Caco-2 (cell line): ENCODE results near the gene SLC35F5. TPM values are rescaled to one million over a fixed set of nuclear protein-coding genes. Genes with fewer than 3 reads are reported as not detected.
A peak's percentile ranks its signal among the peaks of the same experiment; 100 is the strongest.

Experiments
- BruUV-seq: library from RNA; stranded (reverse); fragments of 400-500 nt; replicated peaks from 2 replicates; lab custom pipeline; 2021; lab: Mats Ljungman, UMichigan
- CTCF ChIA-PET: fragments of 300-600 bp; sonication (Branson Sonifier 250); formaldehyde crosslinking; loops from one replicate; lab custom pipeline; 2022; ENCODE audit warnings: antibody characterized with exemption; lab: Charles Lee
- POLR2A ChIA-PET: fragments of 300-600 bp; sonication (Branson Sonifier 250); formaldehyde crosslinking; loops from one replicate; lab custom pipeline; 2022; ENCODE audit warnings: antibody characterized with exemption; lab: Charles Lee
- DNase-seq, 2 experiments: peaks; one replicate each; pipeline versions ENCODE4 v3.0.0 to v3.0.0-alpha.2; 2020 to 2022
- H3K27me3 ChIP-seq: replicated peaks from 2 replicates; pipeline ENCODE4 v1.6.0; 2011; ENCODE audit warnings: low read length; ENCODE audit not compliant: control insufficient read depth, insufficient read depth
- H3K36me3 ChIP-seq: 2 replicates; pipeline ENCODE4 v1.5.1; 2011; ENCODE audit warnings: low read length; ENCODE audit not compliant: control insufficient read depth, insufficient read depth
- H3K4me1 ChIP-seq: fragments of 250-450 bp; sonication (Bioruptor Pico); 2 replicates; pipeline ENCODE4 v1.5.1; 2020; ENCODE audit warnings: mild to moderate bottlenecking
- H3K4me3 ChIP-seq: 2 replicates; pipeline ENCODE4 v1.5.1; 2011; ENCODE audit warnings: low read depth, mild to moderate bottlenecking, control low read depth, low read length
- H3K9me3 ChIP-seq: fragments of 250-450 bp; sonication (Bioruptor Pico); 2 replicates; pipeline ENCODE4 v1.5.1; 2020; ENCODE audit warnings: mild to moderate bottlenecking, moderate library complexity
- H3K27ac Mint-ChIP-seq: one replicate; pipeline ENCODE4 v1.8.0; 2022; ENCODE audit warnings: mixed read lengths; ENCODE audit not compliant: unreplicated experiment
- H3K27me3 Mint-ChIP-seq: one replicate; pipeline ENCODE4 v1.8.0; 2022; ENCODE audit warnings: mixed read lengths; ENCODE audit not compliant: insufficient read depth, unreplicated experiment
- H3K36me3 Mint-ChIP-seq: one replicate; pipeline ENCODE4 v1.8.0; 2022; ENCODE audit warnings: mild to moderate bottlenecking, mixed read lengths; ENCODE audit not compliant: insufficient read depth, unreplicated experiment
- H3K4me1 Mint-ChIP-seq: one replicate; pipeline ENCODE4 v1.8.0; 2022; ENCODE audit warnings: low read depth, mixed read lengths; ENCODE audit not compliant: unreplicated experiment
- H3K4me3 Mint-ChIP-seq: one replicate; pipeline ENCODE4 v1.8.0; 2022; ENCODE audit warnings: mild to moderate bottlenecking, moderate library complexity, mixed read lengths; ENCODE audit not compliant: unreplicated experiment
- H3K9me3 Mint-ChIP-seq: one replicate; pipeline ENCODE4 v1.8.0; 2022; ENCODE audit warnings: mixed read lengths; ENCODE audit not compliant: unreplicated experiment
- intact Hi-C: fragments of 100-400 bp; cut with micrococcal nuclease; formaldehyde crosslinking; loops from one replicate; pipeline ENCODE4 v1.10.0; 2022; ENCODE audit not compliant: unreplicated experiment
- total RNA-seq: library from RNA; stranded (reverse); gene quantifications from 2 replicates; pipeline ENCODE4 v1.2.3, GENCODE V29; 2022
- TF ChIP-seq, protein P1 (sequence below), 2 experiments: fragments of 200-600 bp in 1 of 2; IDR thresholded peaks; 1 replicate in 1 of 2; 2 replicates in 1 of 2; pipeline versions ENCODE4 v1.5.1 to v1.8.0; 2011 to 2022; ENCODE audit warnings: antibody characterized with exemption in 1 of 2, control low read depth in 1 of 2, inconsistent platforms in 1 of 2, low read depth in 1 of 2, low read length in 1 of 2, mild to moderate bottlenecking in 1 of 2, moderate library complexity in 1 of 2; ENCODE audit not compliant: insufficient read depth in 1 of 2, severe bottlenecking in 1 of 2, unreplicated experiment in 1 of 2

The SLC35F5 gene
- total RNA-seq, 1 experiment from 2014 or later = 149 TPM

DNA sequence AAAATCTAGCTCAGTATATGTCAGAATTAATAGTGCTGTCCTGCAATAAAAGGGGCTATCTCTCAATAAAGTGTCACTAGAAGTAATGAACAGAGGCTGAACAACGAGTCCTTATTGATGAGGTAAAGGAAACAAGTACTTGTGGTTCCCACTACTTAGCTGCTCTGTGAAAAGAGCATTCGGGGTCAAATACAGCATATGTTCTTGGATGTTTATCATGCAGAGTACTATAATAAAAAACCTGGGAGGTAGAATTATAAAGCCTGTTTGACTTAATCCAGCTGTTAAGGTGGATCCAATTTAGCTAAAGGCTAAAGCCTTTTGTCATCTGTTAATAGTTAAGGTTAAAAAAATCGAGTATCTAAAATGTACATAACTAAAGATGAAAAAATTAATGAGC lies 32.4 kb downstream of the SLC35F5 start:
- CTCF ChIA-PET = no interaction called here
- DNase-seq = no peak
- POLR2A ChIA-PET = no interaction called here

DNA sequence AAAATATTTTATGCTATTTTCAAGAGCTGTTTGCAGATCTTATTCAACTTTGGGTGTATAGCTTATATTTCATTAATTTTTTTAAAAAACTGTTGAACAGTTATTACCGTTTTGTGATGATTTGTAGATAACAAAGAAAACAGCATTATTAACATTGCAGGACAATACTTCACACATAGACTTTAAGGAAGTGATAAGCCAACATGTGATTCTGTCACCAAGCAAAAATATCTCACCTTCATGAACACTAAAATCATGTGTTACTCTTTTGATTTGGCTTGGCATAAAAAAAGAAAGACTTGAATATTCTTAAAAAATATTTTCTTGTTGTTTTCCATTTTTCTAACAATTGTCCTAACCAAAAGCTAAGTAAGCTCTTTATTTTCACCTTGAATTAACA lies 33.0 kb downstream of the SLC35F5 start:
- Histone ChIP-seq H3K9me3 (no peaks in the 10 kb centered on the region), H3K4me3 (no peak overlapping the region), H3K4me1 (peaks cover 30% of the 10 kb centered on the region), H3K27me3 (no peaks in the 10 kb centered on the region), H3K36me3 (no peaks in the 10 kb centered on the region; the same call in 1 of the 2 replicates)
- Mint-ChIP-seq H3K4me1 (peaks cover 16% of the 10 kb centered on the region), H3K27me3 (no peaks in the 10 kb centered on the region), H3K36me3 (peaks cover 49% of the 10 kb centered on the region), H3K27ac (no peak overlapping the region), H3K9me3 (no peaks in the 10 kb centered on the region), H3K4me3 (no peak overlapping the region)
- no TSS peak for BruUV-seq
- ChIA-PET CTCF (no interaction called here), POLR2A (no interaction called here)
- intact Hi-C loops = no loop called here
- no peak for DNase-seq
- TF ChIP-seq, protein P1, sequence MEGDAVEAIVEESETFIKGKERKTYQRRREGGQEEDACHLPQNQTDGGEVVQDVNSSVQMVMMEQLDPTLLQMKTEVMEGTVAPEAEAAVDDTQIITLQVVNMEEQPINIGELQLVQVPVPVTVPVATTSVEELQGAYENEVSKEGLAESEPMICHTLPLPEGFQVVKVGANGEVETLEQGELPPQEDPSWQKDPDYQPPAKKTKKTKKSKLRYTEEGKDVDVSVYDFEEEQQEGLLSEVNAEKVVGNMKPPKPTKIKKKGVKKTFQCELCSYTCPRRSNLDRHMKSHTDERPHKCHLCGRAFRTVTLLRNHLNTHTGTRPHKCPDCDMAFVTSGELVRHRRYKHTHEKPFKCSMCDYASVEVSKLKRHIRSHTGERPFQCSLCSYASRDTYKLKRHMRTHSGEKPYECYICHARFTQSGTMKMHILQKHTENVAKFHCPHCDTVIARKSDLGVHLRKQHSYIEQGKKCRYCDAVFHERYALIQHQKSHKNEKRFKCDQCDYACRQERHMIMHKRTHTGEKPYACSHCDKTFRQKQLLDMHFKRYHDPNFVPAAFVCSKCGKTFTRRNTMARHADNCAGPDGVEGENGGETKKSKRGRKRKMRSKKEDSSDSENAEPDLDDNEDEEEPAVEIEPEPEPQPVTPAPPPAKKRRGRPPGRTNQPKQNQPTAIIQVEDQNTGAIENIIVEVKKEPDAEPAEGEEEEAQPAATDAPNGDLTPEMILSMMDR (IDR thresholded peaks at IDR 0.05; ENCODE audit: insufficient read depth in 1 of 2, low read depth in 1 of 2, low read length in 1 of 2, severe bottlenecking in 1 of 2, unreplicated experiment in 1 of 2) = no peak

More for the DNA sequence above, 32.4 kb downstream of the SLC35F5 start:
- H3K36me3 Mint-ChIP-seq = peaks cover 49% of the 10 kb centered on the region
- Histone ChIP-seq H3K4me3 (no peak overlapping the region), H3K27me3 (no peaks in the 10 kb centered on the region), H3K9me3 (no peaks in the 10 kb centered on the region), H3K4me1 (peaks cover 36% of the 10 kb centered on the region), H3K36me3 (no peaks in the 10 kb centered on the region; the same call in none of the 2 replicates)
- no peaks in the 10 kb centered on the region for H3K27me3 Mint-ChIP-seq
- H3K4me3 Mint-ChIP-seq = no peak overlapping the region
- no TSS peak for BruUV-seq
- H3K27ac Mint-ChIP-seq = no peak overlapping the region
- TF ChIP-seq, protein P1 (IDR thresholded peaks at IDR 0.05; ENCODE audit: insufficient read depth in 1 of 2, low read depth in 1 of 2, low read length in 1 of 2, severe bottlenecking in 1 of 2, unreplicated experiment in 1 of 2) = no peak
- H3K9me3 Mint-ChIP-seq = no peaks in the 10 kb centered on the region
- intact Hi-C loops = no loop called here
- H3K4me1 Mint-ChIP-seq = peaks cover 22% of the 10 kb centered on the region

DNA sequence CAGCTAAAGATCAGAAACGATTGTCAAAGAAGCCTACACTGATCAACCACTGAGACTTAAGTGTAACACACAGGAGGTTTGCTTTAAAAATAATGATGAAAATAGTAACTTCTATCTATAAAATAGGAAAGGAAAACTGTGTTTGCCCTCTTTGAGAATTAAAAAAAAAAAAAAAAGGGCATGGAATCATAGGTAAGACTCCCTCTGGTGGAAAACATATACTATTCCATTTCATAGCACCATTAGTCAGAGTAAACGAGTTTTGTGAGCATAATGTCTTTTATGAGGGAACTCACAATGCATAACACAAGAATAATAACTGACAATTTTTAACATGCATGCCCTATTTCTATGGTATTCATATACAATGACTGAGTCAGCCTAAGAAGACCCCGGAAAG lies 36.3 kb downstream of the SLC35F5 start:
- peaks cover 55% of the 10 kb centered on the region for H3K36me3 Mint-ChIP-seq
- Histone ChIP-seq H3K9me3 (no peaks in the 10 kb centered on the region), H3K4me3 (no peak overlapping the region), H3K27me3 (no peaks in the 10 kb centered on the region), H3K36me3 (no peaks in the 10 kb centered on the region), H3K4me1 (no peaks in the 10 kb centered on the region)
- no peaks in the 10 kb centered on the region for H3K27me3 Mint-ChIP-seq
- no peaks in the 10 kb centered on the region for H3K9me3 Mint-ChIP-seq
- CTCF ChIA-PET = interaction anchor here (0.7 kb wide), 2 partner anchors 137 to 149 kb away, joined by 5 to 7 read pairs; no protein-coding TSS in a partner anchor
- BruUV-seq = no TSS peak
- no peak overlapping the region for H3K4me3 Mint-ChIP-seq
- intact Hi-C loops = no loop called here
- DNase-seq = no peak
- TF ChIP-seq, protein P1 (IDR thresholded peaks at IDR 0.05; ENCODE audit: insufficient read depth in 1 of 2, low read depth in 1 of 2, low read length in 1 of 2, severe bottlenecking in 1 of 2, unreplicated experiment in 1 of 2) = peak; percentile 42 to 53
- H3K4me1 Mint-ChIP-seq = no peaks in the 10 kb centered on the region
- POLR2A ChIA-PET = no interaction called here
- no peak overlapping the region for H3K27ac Mint-ChIP-seq
